Liver (tissue), 3 donors: ENCODE results near the gene AMY2B.

Source experiments
- EGR1 ChIP-seq, 2 donors: IDR thresholded peaks; 2 replicates each; pipeline ENCODE4 v1.6.1; 2016 to 2018; ENCODE audit warnings: antibody characterized with exemption in 2 of 2, low read depth in 2 of 2
- FOXA1 ChIP-seq: IDR thresholded peaks from 2 replicates; pipeline ENCODE4 v1.6.1; 2016; ENCODE audit warnings: antibody characterized with exemption
- GABPA ChIP-seq, 2 donors: IDR thresholded peaks in 1 of 2; conservative IDR thresholded peaks in 1 of 2; 2 replicates each; pipeline ENCODE4 v1.6.1; 2016; ENCODE audit warnings: antibody characterized with exemption in 2 of 2, mild to moderate bottlenecking in 1 of 2, moderate library complexity in 1 of 2
- JUND ChIP-seq, 2 donors: IDR thresholded peaks; 2 replicates each; pipeline ENCODE4 v1.6.1; 2016; ENCODE audit warnings: antibody characterized with exemption in 2 of 2
- NR2F2 ChIP-seq: IDR thresholded peaks from 2 replicates; pipeline ENCODE4 v1.6.1; 2016; ENCODE audit warnings: antibody characterized with exemption
- RAD21 ChIP-seq, 2 donors: IDR thresholded peaks; 2 replicates each; pipeline ENCODE4 v1.6.1; 2016; ENCODE audit warnings: antibody characterized with exemption in 2 of 2, mild to moderate bottlenecking in 2 of 2
- RXRA ChIP-seq, 2 donors: IDR thresholded peaks; 2 replicates each; pipeline ENCODE4 v1.6.1; 2017 to 2018; ENCODE audit warnings: antibody characterized with exemption in 2 of 2, mild to moderate bottlenecking in 1 of 2
- SP1 ChIP-seq: IDR thresholded peaks from 2 replicates; pipeline ENCODE4 v1.6.1; 2018; ENCODE audit warnings: antibody characterized with exemption, mild to moderate bottlenecking
- TF ChIP-seq, protein P1 (sequence below): fragments of 150-350 bp; IDR thresholded peaks from 2 replicates; pipeline ENCODE4 v1.5.1; 2017; ENCODE audit warnings: improper control_type of control experiment, low read depth, low read length; ENCODE audit not compliant: missing input control
- TF ChIP-seq, protein P2 (sequence below): IDR thresholded peaks from 2 replicates; pipeline ENCODE4 v1.6.1; 2016; ENCODE audit warnings: antibody characterized with exemption
- TF ChIP-seq, protein P3 (sequence below): IDR thresholded peaks from 2 replicates; pipeline ENCODE4 v1.6.1; 2016; ENCODE audit warnings: antibody characterized with exemption
- TF ChIP-seq, protein P4 (sequence below): IDR thresholded peaks from 2 replicates; pipeline ENCODE4 v1.6.1; 2016; ENCODE audit warnings: antibody characterized with exemption
- TF ChIP-seq, protein P5 (sequence below): IDR thresholded peaks from 2 replicates; pipeline ENCODE4 v1.6.1; 2016; ENCODE audit warnings: antibody characterized with exemption, mild to moderate bottlenecking
- donor health status: healthy.
- donor health status: healthy.

DNA sequence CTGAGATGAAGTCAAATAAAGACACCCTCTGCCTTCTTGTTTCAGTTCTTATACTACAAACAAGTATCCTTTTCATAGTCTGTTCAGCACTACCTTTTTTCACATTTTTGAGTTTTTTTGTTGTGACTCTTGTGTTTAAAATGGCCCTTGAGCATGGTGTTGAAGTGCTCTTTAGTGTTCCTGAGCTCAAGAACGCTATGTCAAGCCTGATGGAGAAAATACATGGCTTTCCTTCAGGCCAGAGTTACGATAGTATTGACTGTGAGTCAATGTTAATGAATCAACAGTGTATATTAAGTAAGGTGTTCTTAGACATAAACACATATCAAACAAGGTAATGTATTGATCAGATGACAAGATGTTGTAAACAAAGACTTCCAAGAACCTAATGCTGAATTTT lies 33.2 kb upstream of the AMY2B start:
- TF ChIP-seq, protein P1, sequence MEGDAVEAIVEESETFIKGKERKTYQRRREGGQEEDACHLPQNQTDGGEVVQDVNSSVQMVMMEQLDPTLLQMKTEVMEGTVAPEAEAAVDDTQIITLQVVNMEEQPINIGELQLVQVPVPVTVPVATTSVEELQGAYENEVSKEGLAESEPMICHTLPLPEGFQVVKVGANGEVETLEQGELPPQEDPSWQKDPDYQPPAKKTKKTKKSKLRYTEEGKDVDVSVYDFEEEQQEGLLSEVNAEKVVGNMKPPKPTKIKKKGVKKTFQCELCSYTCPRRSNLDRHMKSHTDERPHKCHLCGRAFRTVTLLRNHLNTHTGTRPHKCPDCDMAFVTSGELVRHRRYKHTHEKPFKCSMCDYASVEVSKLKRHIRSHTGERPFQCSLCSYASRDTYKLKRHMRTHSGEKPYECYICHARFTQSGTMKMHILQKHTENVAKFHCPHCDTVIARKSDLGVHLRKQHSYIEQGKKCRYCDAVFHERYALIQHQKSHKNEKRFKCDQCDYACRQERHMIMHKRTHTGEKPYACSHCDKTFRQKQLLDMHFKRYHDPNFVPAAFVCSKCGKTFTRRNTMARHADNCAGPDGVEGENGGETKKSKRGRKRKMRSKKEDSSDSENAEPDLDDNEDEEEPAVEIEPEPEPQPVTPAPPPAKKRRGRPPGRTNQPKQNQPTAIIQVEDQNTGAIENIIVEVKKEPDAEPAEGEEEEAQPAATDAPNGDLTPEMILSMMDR, result no peak
- TF ChIP-seq FOXA1 (no peak), GABPA (IDR thresholded peaks at IDR 0.05 in 1 of 2, conservative IDR thresholded peaks at IDR 0.05 in 1 of 2) (no peak), NR2F2 (no peak), EGR1 (IDR thresholded peaks at IDR 0.05; ENCODE audit: low read depth in 2 of 2) (no peak), RAD21 (IDR thresholded peaks at IDR 0.05) (no peak), RXRA (IDR thresholded peaks at IDR 0.05) (no peak), SP1 (no peak), JUND (IDR thresholded peaks at IDR 0.05) (no peak)
- TF ChIP-seq, protein P2, sequence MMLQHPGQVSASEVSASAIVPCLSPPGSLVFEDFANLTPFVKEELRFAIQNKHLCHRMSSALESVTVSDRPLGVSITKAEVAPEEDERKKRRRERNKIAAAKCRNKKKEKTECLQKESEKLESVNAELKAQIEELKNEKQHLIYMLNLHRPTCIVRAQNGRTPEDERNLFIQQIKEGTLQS, result no peak
- TF ChIP-seq, protein P3, sequence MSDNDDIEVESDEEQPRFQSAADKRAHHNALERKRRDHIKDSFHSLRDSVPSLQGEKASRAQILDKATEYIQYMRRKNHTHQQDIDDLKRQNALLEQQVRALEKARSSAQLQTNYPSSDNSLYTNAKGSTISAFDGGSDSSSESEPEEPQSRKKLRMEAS, result no peak
- TF ChIP-seq, protein P4, sequence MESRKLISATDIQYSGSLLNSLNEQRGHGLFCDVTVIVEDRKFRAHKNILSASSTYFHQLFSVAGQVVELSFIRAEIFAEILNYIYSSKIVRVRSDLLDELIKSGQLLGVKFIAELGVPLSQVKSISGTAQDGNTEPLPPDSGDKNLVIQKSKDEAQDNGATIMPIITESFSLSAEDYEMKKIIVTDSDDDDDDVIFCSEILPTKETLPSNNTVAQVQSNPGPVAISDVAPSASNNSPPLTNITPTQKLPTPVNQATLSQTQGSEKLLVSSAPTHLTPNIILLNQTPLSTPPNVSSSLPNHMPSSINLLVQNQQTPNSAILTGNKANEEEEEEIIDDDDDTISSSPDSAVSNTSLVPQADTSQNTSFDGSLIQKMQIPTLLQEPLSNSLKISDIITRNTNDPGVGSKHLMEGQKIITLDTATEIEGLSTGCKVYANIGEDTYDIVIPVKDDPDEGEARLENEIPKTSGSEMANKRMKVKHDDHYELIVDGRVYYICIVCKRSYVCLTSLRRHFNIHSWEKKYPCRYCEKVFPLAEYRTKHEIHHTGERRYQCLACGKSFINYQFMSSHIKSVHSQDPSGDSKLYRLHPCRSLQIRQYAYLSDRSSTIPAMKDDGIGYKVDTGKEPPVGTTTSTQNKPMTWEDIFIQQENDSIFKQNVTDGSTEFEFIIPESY, result no peak
- TF ChIP-seq, protein P5, sequence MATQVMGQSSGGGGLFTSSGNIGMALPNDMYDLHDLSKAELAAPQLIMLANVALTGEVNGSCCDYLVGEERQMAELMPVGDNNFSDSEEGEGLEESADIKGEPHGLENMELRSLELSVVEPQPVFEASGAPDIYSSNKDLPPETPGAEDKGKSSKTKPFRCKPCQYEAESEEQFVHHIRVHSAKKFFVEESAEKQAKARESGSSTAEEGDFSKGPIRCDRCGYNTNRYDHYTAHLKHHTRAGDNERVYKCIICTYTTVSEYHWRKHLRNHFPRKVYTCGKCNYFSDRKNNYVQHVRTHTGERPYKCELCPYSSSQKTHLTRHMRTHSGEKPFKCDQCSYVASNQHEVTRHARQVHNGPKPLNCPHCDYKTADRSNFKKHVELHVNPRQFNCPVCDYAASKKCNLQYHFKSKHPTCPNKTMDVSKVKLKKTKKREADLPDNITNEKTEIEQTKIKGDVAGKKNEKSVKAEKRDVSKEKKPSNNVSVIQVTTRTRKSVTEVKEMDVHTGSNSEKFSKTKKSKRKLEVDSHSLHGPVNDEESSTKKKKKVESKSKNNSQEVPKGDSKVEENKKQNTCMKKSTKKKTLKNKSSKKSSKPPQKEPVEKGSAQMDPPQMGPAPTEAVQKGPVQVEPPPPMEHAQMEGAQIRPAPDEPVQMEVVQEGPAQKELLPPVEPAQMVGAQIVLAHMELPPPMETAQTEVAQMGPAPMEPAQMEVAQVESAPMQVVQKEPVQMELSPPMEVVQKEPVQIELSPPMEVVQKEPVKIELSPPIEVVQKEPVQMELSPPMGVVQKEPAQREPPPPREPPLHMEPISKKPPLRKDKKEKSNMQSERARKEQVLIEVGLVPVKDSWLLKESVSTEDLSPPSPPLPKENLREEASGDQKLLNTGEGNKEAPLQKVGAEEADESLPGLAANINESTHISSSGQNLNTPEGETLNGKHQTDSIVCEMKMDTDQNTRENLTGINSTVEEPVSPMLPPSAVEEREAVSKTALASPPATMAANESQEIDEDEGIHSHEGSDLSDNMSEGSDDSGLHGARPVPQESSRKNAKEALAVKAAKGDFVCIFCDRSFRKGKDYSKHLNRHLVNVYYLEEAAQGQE, result no peak
